Measurements from ENCODE around the gene PAM. TPM values are rescaled to one million over a fixed set of nuclear protein-coding genes. Genes with fewer than 3 reads are reported as not detected.

Gene PAM
- total RNA-seq, 1 experiment from 2014 or later, result 190 TPM

GRCh38 chr5:102931085-102931725 lies 176.1 kb downstream of the PAM start:
- ChIA-PET CTCF (no interaction called here), POLR2A (ENCODE audit: low non-redundant PET) (no interaction called here)
- intact Hi-C loops (cut with micrococcal nuclease; ENCODE audit: unreplicated experiment), result no loop called here
- DNase-seq (ENCODE audit: low spot score), result no peak
- H3K4me3 ChIP-seq (ENCODE audit: low read depth, low read length, poor library complexity, severe bottlenecking), result no peak overlapping the region
- H3K9me3 ChIP-seq (ENCODE audit: low read depth, low read length, poor library complexity, severe bottlenecking), result no peaks in the 10 kb centered on the region
- TF ChIP-seq EZH2 (IDR thresholded peaks at IDR 0.05; ENCODE audit: borderline replicate concordance, low read depth, low read length, poor library complexity, severe bottlenecking) (no peak), CTCF (conservative IDR thresholded peaks at IDR 0.05; ENCODE audit: low read depth, low read length) (no peak)
- H3K4me1 ChIP-seq (ENCODE audit: insufficient read depth, low read length, poor library complexity, severe bottlenecking), result no peaks in the 10 kb centered on the region
- H3K27ac ChIP-seq (ENCODE audit: low read depth, low read length, poor library complexity, severe bottlenecking), result no peak overlapping the region
- BruUV-seq (replicated peaks), result no TSS peak
- H3K27me3 ChIP-seq (replicated peaks; ENCODE audit: insufficient read depth, low read depth, low read length, poor library complexity), result no peaks in the 10 kb centered on the region
- peaks cover 8% of the 10 kb centered on the region for H3K36me3 ChIP-seq (ENCODE audit: insufficient read depth, low read length, poor library complexity, severe bottlenecking)

- Histone ChIP-seq H3K9me3 (ENCODE audit: low read depth, low read length, poor library complexity, severe bottlenecking) (no peaks in the 10 kb centered on the region), H3K36me3 (ENCODE audit: insufficient read depth, low read length, poor library complexity, severe bottlenecking) (peaks cover 8% of the 10 kb centered on the region), H3K27me3 (replicated peaks; ENCODE audit: insufficient read depth, low read depth, low read length, poor library complexity) (no peaks in the 10 kb centered on the region), H3K27ac (ENCODE audit: low read depth, low read length, poor library complexity, severe bottlenecking) (no peak overlapping the region), H3K4me3 (ENCODE audit: low read depth, low read length, poor library complexity, severe bottlenecking) (no peak overlapping the region), H3K4me1 (ENCODE audit: insufficient read depth, low read length, poor library complexity, severe bottlenecking) (no peaks in the 10 kb centered on the region)
- BruUV-seq (replicated peaks), result no TSS peak
- intact Hi-C loops (cut with micrococcal nuclease; ENCODE audit: unreplicated experiment), result no loop called here
- CTCF ChIA-PET, result no interaction called here
- POLR2A ChIA-PET (ENCODE audit: low non-redundant PET), result no interaction called here
- no peak for DNase-seq (ENCODE audit: low spot score)
- no peak for TF ChIP-seq CTCF (conservative IDR thresholded peaks at IDR 0.05; ENCODE audit: low read depth, low read length)
- TF ChIP-seq EZH2 (IDR thresholded peaks at IDR 0.05; ENCODE audit: borderline replicate concordance, low read depth, low read length, poor library complexity, severe bottlenecking), result no peak
These were observed 177.7 kb downstream of the PAM start for GRCh38 chr5:102932781-102933180.

GRCh38 chr5:102933316-102933715 lies 178.2 kb downstream of the PAM start:
- Histone ChIP-seq H3K27me3 (replicated peaks; ENCODE audit: insufficient read depth, low read depth, low read length, poor library complexity) (no peaks in the 10 kb centered on the region), H3K36me3 (ENCODE audit: insufficient read depth, low read length, poor library complexity, severe bottlenecking) (peaks cover 8% of the 10 kb centered on the region), H3K4me1 (ENCODE audit: insufficient read depth, low read length, poor library complexity, severe bottlenecking) (no peaks in the 10 kb centered on the region), H3K4me3 (ENCODE audit: low read depth, low read length, poor library complexity, severe bottlenecking) (no peak overlapping the region), H3K27ac (ENCODE audit: low read depth, low read length, poor library complexity, severe bottlenecking) (no peak overlapping the region), H3K9me3 (ENCODE audit: low read depth, low read length, poor library complexity, severe bottlenecking) (no peaks in the 10 kb centered on the region)
- BruUV-seq (replicated peaks), result no TSS peak
- DNase-seq (ENCODE audit: low spot score), result no peak
- intact Hi-C loops (cut with micrococcal nuclease; ENCODE audit: unreplicated experiment), result no loop called here
- CTCF ChIA-PET, result no interaction called here
- TF ChIP-seq CTCF (conservative IDR thresholded peaks at IDR 0.05; ENCODE audit: low read depth, low read length) (no peak), EZH2 (IDR thresholded peaks at IDR 0.05; ENCODE audit: borderline replicate concordance, low read depth, low read length, poor library complexity, severe bottlenecking) (no peak)
- POLR2A ChIA-PET (ENCODE audit: low non-redundant PET), result no interaction called here

Data from A673 (cell line).